SK-N-SH (cell line): ENCODE data around the gene SAPCD2.

ENCODE experiments used
- CHD2 ChIP-seq: fragments of 150-350 bp; IDR thresholded peaks from 2 replicates; pipeline ENCODE4 v1.6.1; 2018; ENCODE audit warnings: low read length; ENCODE audit not compliant: partially characterized antibody
- ELF1 ChIP-seq: IDR thresholded peaks from 2 replicates; pipeline ENCODE4 v1.4.0; 2012
- EP300 ChIP-seq, 2 experiments: IDR thresholded peaks; 2 replicates each; pipeline versions ENCODE4 v1.4.0 to v1.6.1; 2012; ENCODE audit warnings: borderline replicate concordance in 1 of 2, low read depth in 1 of 2, low read length in 1 of 2
- EZH2phosphoT487 ChIP-seq: fragments of 200-600 bp; sonication (generic); IDR thresholded peaks from 2 replicates; pipeline ENCODE4 v1.6.1; 2017; ENCODE audit warnings: low read depth, mixed run types, mild to moderate bottlenecking, antibody characterized with exemption, moderate library complexity, borderline replicate concordance
- JUND ChIP-seq: IDR thresholded peaks from 2 replicates; pipeline ENCODE4 v1.4.0; 2012
- RFX5 ChIP-seq: IDR thresholded peaks from 2 replicates; pipeline ENCODE4 v1.6.1; 2012; ENCODE audit warnings: mild to moderate bottlenecking, improper control_type of control experiment, low read length
- SIN3A ChIP-seq: IDR thresholded peaks from 2 replicates; pipeline ENCODE4 v1.6.1; 2012; ENCODE audit warnings: low read depth, mild to moderate bottlenecking, low read length, moderate library complexity, borderline replicate concordance
- TF ChIP-seq, protein P1 (sequence below): IDR thresholded peaks from 2 replicates; pipeline ENCODE4 v1.6.1; 2012; ENCODE audit warnings: mild to moderate bottlenecking, low read depth, low read length, moderate library complexity
- TF ChIP-seq, protein P2 (sequence below): IDR thresholded peaks from 2 replicates; pipeline ENCODE4 v1.4.0; 2012; ENCODE audit warnings: low read depth
- TF ChIP-seq, protein P3 (sequence below): fragments of 200-600 bp; sonication (generic); IDR thresholded peaks from 2 replicates; pipeline ENCODE4 v1.6.1; 2017; ENCODE audit warnings: antibody characterized with exemption, mild to moderate bottlenecking, moderate library complexity
- TF ChIP-seq, protein P4 (sequence below): fragments of 150-350 bp; IDR thresholded peaks from 2 replicates; pipeline ENCODE4 v1.6.1; 2016; ENCODE audit warnings: mild to moderate bottlenecking, low read depth, low read length

GRCh38 chr9:137103206-137103999, 33.0 kb upstream of the SAPCD2 start:
- TF ChIP-seq, protein P1, sequence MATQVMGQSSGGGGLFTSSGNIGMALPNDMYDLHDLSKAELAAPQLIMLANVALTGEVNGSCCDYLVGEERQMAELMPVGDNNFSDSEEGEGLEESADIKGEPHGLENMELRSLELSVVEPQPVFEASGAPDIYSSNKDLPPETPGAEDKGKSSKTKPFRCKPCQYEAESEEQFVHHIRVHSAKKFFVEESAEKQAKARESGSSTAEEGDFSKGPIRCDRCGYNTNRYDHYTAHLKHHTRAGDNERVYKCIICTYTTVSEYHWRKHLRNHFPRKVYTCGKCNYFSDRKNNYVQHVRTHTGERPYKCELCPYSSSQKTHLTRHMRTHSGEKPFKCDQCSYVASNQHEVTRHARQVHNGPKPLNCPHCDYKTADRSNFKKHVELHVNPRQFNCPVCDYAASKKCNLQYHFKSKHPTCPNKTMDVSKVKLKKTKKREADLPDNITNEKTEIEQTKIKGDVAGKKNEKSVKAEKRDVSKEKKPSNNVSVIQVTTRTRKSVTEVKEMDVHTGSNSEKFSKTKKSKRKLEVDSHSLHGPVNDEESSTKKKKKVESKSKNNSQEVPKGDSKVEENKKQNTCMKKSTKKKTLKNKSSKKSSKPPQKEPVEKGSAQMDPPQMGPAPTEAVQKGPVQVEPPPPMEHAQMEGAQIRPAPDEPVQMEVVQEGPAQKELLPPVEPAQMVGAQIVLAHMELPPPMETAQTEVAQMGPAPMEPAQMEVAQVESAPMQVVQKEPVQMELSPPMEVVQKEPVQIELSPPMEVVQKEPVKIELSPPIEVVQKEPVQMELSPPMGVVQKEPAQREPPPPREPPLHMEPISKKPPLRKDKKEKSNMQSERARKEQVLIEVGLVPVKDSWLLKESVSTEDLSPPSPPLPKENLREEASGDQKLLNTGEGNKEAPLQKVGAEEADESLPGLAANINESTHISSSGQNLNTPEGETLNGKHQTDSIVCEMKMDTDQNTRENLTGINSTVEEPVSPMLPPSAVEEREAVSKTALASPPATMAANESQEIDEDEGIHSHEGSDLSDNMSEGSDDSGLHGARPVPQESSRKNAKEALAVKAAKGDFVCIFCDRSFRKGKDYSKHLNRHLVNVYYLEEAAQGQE: no peak
- no peak for TF ChIP-seq EZH2phosphoT487
- no peak for TF ChIP-seq RFX5
- TF ChIP-seq EP300 (IDR thresholded peaks at IDR 0.05; ENCODE audit: borderline replicate concordance in 1 of 2, low read depth in 1 of 2, low read length in 1 of 2): no peak
- TF ChIP-seq, protein P2, sequence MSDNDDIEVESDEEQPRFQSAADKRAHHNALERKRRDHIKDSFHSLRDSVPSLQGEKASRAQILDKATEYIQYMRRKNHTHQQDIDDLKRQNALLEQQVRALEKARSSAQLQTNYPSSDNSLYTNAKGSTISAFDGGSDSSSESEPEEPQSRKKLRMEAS: no peak
- TF ChIP-seq, protein P3, sequence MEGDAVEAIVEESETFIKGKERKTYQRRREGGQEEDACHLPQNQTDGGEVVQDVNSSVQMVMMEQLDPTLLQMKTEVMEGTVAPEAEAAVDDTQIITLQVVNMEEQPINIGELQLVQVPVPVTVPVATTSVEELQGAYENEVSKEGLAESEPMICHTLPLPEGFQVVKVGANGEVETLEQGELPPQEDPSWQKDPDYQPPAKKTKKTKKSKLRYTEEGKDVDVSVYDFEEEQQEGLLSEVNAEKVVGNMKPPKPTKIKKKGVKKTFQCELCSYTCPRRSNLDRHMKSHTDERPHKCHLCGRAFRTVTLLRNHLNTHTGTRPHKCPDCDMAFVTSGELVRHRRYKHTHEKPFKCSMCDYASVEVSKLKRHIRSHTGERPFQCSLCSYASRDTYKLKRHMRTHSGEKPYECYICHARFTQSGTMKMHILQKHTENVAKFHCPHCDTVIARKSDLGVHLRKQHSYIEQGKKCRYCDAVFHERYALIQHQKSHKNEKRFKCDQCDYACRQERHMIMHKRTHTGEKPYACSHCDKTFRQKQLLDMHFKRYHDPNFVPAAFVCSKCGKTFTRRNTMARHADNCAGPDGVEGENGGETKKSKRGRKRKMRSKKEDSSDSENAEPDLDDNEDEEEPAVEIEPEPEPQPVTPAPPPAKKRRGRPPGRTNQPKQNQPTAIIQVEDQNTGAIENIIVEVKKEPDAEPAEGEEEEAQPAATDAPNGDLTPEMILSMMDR: no peak
- TF ChIP-seq, protein P4, sequence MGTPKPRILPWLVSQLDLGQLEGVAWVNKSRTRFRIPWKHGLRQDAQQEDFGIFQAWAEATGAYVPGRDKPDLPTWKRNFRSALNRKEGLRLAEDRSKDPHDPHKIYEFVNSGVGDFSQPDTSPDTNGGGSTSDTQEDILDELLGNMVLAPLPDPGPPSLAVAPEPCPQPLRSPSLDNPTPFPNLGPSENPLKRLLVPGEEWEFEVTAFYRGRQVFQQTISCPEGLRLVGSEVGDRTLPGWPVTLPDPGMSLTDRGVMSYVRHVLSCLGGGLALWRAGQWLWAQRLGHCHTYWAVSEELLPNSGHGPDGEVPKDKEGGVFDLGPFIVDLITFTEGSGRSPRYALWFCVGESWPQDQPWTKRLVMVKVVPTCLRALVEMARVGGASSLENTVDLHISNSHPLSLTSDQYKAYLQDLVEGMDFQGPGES: no peak
- TF ChIP-seq JUND: no peak
- no peak for TF ChIP-seq CHD2
- TF ChIP-seq SIN3A: no peak
- TF ChIP-seq ELF1: no peak
